ENCODE data around the gene GNPTG. TPM values are rescaled to one million over a fixed set of nuclear protein-coding genes. Genes with fewer than 3 reads are reported as not detected.
A peak's percentile ranks its signal among the peaks of the same experiment; 100 is the strongest.

Gene GNPTG
- total and polyA plus RNA-seq, 9 of the 15 experiments (the other 6 are each of a cell fraction or from before 2014, with no cell fraction given), result 0.69 to 33.3 (median 13.6) TPM

DNA sequence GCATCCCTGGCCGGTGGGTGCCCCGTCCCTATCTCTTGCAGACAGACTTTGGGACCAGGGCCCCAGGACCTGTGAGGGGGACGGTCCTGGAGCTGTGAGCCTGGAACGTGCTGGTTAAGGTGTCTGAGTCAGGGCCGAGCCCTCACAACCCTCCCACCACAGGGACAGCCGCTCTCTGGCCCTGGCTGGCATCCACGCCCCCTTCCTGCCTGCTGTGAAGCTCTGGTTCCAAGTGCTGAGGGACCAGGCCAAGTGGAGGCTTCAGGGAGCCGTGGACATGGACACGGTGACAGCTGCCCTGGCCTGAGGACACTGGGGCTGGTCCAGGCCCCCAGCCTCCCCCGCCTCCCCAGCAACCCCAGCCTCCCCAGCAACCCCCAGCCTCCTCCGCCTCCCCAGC lies 6.6 kb upstream of the GNPTG start:
- no peak for ATAC-seq
- 20% methylated on average over 9 of the region's 11 CpGs for WGBS (ENCODE audit: insufficient coverage, low coverage, missing lambda C conversion rate)

DNA sequence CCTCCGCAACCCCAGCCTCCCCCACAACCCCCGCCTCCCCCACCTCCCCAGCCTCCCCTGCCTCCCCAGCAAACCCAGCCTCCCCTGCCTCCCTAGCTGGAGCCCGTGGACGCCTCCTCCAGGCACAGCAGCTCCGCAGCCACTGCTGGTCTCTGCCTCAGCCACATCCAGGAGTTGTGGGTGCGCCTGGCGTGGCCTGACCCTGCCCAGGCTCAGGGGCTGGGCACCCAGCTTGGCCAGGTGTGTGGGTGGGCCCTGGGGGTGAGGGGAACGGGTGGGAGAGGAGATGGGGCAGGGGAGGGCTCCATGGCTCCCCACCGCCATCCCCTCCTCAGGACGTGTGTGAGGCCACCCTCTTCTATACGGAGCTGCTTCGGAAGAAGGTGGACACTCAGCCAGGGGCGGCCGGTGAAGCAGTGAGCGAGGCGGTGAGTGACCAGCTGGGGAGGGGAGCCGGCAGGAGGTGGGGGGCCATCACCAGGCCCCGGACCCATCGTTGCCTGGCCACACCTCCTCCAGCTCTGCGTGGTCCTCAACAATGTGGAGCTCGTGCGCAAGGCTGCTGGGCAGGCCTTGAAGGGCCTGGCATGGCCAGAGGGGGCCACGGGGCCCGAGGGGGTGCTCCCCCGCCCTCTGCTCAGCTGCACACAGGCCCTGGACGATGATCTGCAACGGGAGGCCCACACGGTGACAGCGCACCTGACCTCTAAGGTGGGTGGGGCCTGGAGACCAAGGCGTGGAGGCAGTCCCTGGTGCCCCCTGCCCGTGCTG lies 5.9 kb upstream of the GNPTG start:
- CTCF ChIA-PET (ENCODE audit: low intra/inter-chr PET ratio), result no interaction called here

More for the DNA sequence above, 6.6 kb upstream of the GNPTG start:
- H3K9me3 ChIP-seq (replicated peaks; ENCODE audit: control insufficient read depth, insufficient read depth, low read depth, low read length), result no peaks in the 10 kb centered on the region
- intact Hi-C loops (cut with micrococcal nuclease), result loop anchor here (10.0 kb wide), 1 partner anchor 50 kb away; no protein-coding TSS in a partner anchor
- in situ Hi-C loops (cut with MboI), result no loop called here
- no TSS peak for BruUV-seq (replicated peaks)
- POLR2A ChIA-PET, result interaction anchor here (0.5 to 1.6 kb wide), 2 partner anchors 13 to 59 kb away, joined by 3 read pairs; no protein-coding TSS in a partner anchor
- H3K9ac ChIP-seq (ENCODE audit: insufficient read depth in 1 of 2, low read depth in 2 of 2, low read length in 2 of 2), result peak overlapping the region in 1 of 2 experiments; percentile 76; a peak in 1 of 4 replicates
- peaks cover 6 to 88% of the 10 kb centered on the region in 2 experiments for H3K4me1 ChIP-seq (replicated peaks in 1 of 2; ENCODE audit: control insufficient read depth in 2 of 2, insufficient read depth in 2 of 2, low read length in 2 of 2)
- H3K36me3 ChIP-seq (ENCODE audit: control insufficient read depth, insufficient read depth, low read length), result peaks cover 17% of the 10 kb centered on the region; the same call in 1 of the 3 replicates
- no peak overlapping the region for H3K4me2 ChIP-seq (ENCODE audit: insufficient read depth, low read length)
- no peak for TF ChIP-seq ARHGAP35 (IDR thresholded peaks at IDR 0.05; ENCODE audit: partially characterized antibody)
- TF ChIP-seq TBL1XR1 (IDR thresholded peaks at IDR 0.05; ENCODE audit: low read length in 2 of 2), result no peak
- TF ChIP-seq ZNF584 (CRISPR knock-in tag; IDR thresholded peaks at IDR 0.05; ENCODE audit: low read depth), result no peak
- peak; percentile 14; the same call in 1 of the 2 replicates for TF ChIP-seq CBFA2T3 (IDR thresholded peaks at IDR 0.05)
- TF ChIP-seq NFIC (IDR thresholded peaks at IDR 0.05), result no peak
- TF ChIP-seq PTBP1 (IDR thresholded peaks at IDR 0.05; ENCODE audit: low read depth, low read length), result no peak
- no peak for TF ChIP-seq ZNF12 (CRISPR knock-in tag; IDR thresholded peaks at IDR 0.05)
- H4K20me1 ChIP-seq (replicated peaks; ENCODE audit: control insufficient read depth, insufficient read depth, low read length), result peaks cover 14% of the 10 kb centered on the region
- H3K79me2 ChIP-seq (ENCODE audit: control insufficient read depth, insufficient read depth, low read length), result no peaks in the 10 kb centered on the region
- DNase-seq (ENCODE audit: extremely low read depth in 1 of 4, low spot score in 3 of 4) (peak in 1 of 4 experiments; percentile 33), FAIRE-seq (no peak)
- CTCF ChIA-PET (ENCODE audit: low intra/inter-chr PET ratio), result no interaction called here
- H3K4me3 ChIP-seq, result no peak overlapping the region
- no peak overlapping the region for H2AFZ ChIP-seq (ENCODE audit: low read depth, low read length)
- no peaks in the 10 kb centered on the region for H3K27me3 ChIP-seq (ENCODE audit: control insufficient read depth in 2 of 2, insufficient read depth in 2 of 2, low read length in 2 of 2)
- no peaks in the 10 kb centered on the region for H3K9me1 ChIP-seq (ENCODE audit: control insufficient read depth, insufficient read depth, low read length)
- no peak overlapping the region for H3K27ac ChIP-seq (ENCODE audit: extremely low read depth, low read depth, low read length)

More for the DNA sequence above, 5.9 kb upstream of the GNPTG start:
- Histone ChIP-seq H3K36me3 (ENCODE audit: control insufficient read depth, insufficient read depth, low read length) (peaks cover 22% of the 10 kb centered on the region; the same call in 1 of the 3 replicates), H3K9me3 (replicated peaks; ENCODE audit: control insufficient read depth, insufficient read depth, low read depth, low read length) (no peaks in the 10 kb centered on the region), H3K4me1 (replicated peaks in 1 of 2; ENCODE audit: control insufficient read depth in 2 of 2, insufficient read depth in 2 of 2, low read length in 2 of 2) (peaks cover 8 to 91% of the 10 kb centered on the region in 2 experiments), H3K79me2 (ENCODE audit: control insufficient read depth, insufficient read depth, low read length) (peaks cover 4% of the 10 kb centered on the region; the same call in 2 of the 3 replicates), H2AFZ (ENCODE audit: low read depth, low read length) (no peak overlapping the region), H3K4me2 (ENCODE audit: insufficient read depth, low read length) (no peak overlapping the region), H3K4me3 (no peak overlapping the region), H4K20me1 (replicated peaks; ENCODE audit: control insufficient read depth, insufficient read depth, low read length) (peaks cover 14% of the 10 kb centered on the region), H3K27ac (ENCODE audit: extremely low read depth, low read depth, low read length) (no peak overlapping the region), H3K9me1 (ENCODE audit: control insufficient read depth, insufficient read depth, low read length) (no peaks in the 10 kb centered on the region), H3K27me3 (ENCODE audit: control insufficient read depth in 2 of 2, insufficient read depth in 2 of 2, low read length in 2 of 2) (no peaks in the 10 kb centered on the region), H3K9ac (ENCODE audit: insufficient read depth in 1 of 2, low read depth in 2 of 2, low read length in 2 of 2) (peak overlapping the region in 1 of 2 experiments; percentile 43; a peak in 1 of 4 replicates)
- in situ Hi-C loops (cut with MboI), result no loop called here
- POLR2A ChIA-PET, result interaction anchor here (0.9 to 1.7 kb wide), 4 partner anchors 11 to 35 kb away, joined by 3 to 7 read pairs (median 4); no protein-coding TSS in a partner anchor
- DNase-seq (ENCODE audit: extremely low read depth in 1 of 4, low spot score in 3 of 4) (no peak), FAIRE-seq (no peak), ATAC-seq (no peak)
- no peak for TF ChIP-seq RNF2 (IDR thresholded peaks at IDR 0.05)
- TF ChIP-seq PCBP1 (IDR thresholded peaks at IDR 0.05; ENCODE audit: low read depth, low read length, poor library complexity, severe bottlenecking), result peak; percentile 40
- TF ChIP-seq POLR2G (IDR thresholded peaks at IDR 0.05; ENCODE audit: low read depth, low read length), result peak; percentile 65
- no peak for TF ChIP-seq TCF7 (IDR thresholded peaks at IDR 0.05; ENCODE audit: borderline replicate concordance)
- TF ChIP-seq, protein P1, sequence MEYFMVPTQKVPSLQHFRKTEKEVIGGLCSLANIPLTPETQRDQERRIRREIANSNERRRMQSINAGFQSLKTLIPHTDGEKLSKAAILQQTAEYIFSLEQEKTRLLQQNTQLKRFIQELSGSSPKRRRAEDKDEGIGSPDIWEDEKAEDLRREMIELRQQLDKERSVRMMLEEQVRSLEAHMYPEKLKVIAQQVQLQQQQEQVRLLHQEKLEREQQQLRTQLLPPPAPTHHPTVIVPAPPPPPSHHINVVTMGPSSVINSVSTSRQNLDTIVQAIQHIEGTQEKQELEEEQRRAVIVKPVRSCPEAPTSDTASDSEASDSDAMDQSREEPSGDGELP (CRISPR knock-in tag; IDR thresholded peaks at IDR 0.05; ENCODE audit: borderline replicate concordance), result peak; percentile 23; the same call in 1 of the 2 replicates
- TF ChIP-seq ZNF165 (CRISPR knock-in tag; IDR thresholded peaks at IDR 0.05; ENCODE audit: borderline replicate concordance), result no peak
- TF ChIP-seq NR2C2 (CRISPR knock-in tag; IDR thresholded peaks at IDR 0.05), result no peak
- TF ChIP-seq NR2C2 (tag; IDR thresholded peaks at IDR 0.05), result no peak
- no peak for TF ChIP-seq NFE2L1 (tag; IDR thresholded peaks at IDR 0.05; ENCODE audit: borderline replicate concordance, low read depth)
- no TSS peak for BruUV-seq (replicated peaks)
- intact Hi-C loops (cut with micrococcal nuclease), result loop anchor here (10.0 kb wide), 1 partner anchor 51 kb away; no protein-coding TSS in a partner anchor
- WGBS (ENCODE audit: insufficient coverage, low coverage, missing lambda C conversion rate), result 46% methylated on average over 17 of the region's 31 CpGs
